SKM-1 treated with dmso at 0.1 percent for 144 hours (cell line): ENCODE measurements around the gene CFAP74.
"Not testable (repeated sequence)": the region's sequence is repeated elsewhere in the genome, so short reads cannot be mapped to it uniquely, and the experiment has no call there.

ENCODE experiments used
- DNase-seq: peaks from one replicate; lab custom pipeline; 2025; ENCODE audit not compliant: unreplicated experiment; lab: John Stamatoyannopoulos, UW

Gene CFAP74

GRCh38 chr1:1899967-1900327 is 103.6 kb downstream of the CFAP74 start:
- DNase-seq = no peak

GRCh38 chr1:1899266-1899966 is 104.2 kb downstream of the CFAP74 start:
- DNase-seq = no peak

GRCh38 chr1:1898246-1898933 is 105.2 kb downstream of the CFAP74 start:
- no peak for DNase-seq

GRCh38 chr1:1895456-1896336 is 107.9 kb downstream of the CFAP74 start:
- DNase-seq = no peak

GRCh38 chr1:1895060-1895418 is 108.5 kb downstream of the CFAP74 start:
- no peak for DNase-seq

GRCh38 chr1:1894354-1895059 is 109.1 kb downstream of the CFAP74 start:
- no peak for DNase-seq

- DNase-seq = no peak
Observed at GRCh38 chr1:1893997-1894353, 109.6 kb downstream of the CFAP74 start.

- DNase-seq = no peak
Observed at GRCh38 chr1:1893291-1893985, 110.1 kb downstream of the CFAP74 start.

GRCh38 chr1:1892763-1893120 is 110.8 kb downstream of the CFAP74 start:
- no peak for DNase-seq

- no peak for DNase-seq
Observed at GRCh38 chr1:1892079-1892762, 111.4 kb downstream of the CFAP74 start.

- DNase-seq = peak; percentile 28
Observed at GRCh38 chr1:1891349-1892078, 112.1 kb downstream of the CFAP74 start.

GRCh38 chr1:1890506-1891348 is 112.9 kb downstream of the CFAP74 start, which contains the start of gene GNB1:
GNB1 (minus strand) TSS chr1:1891087; CDS start chr1:1825453, 65,634 bp downstream.
- DNase-seq = peak; percentile 77

- DNase-seq = peak; percentile 79
Observed at GRCh38 chr1:1889847-1890505, 113.6 kb downstream of the CFAP74 start.

GRCh38 chr1:1889090-1889750 is 114.4 kb downstream of the CFAP74 start:
- no peak for DNase-seq

- DNase-seq = not testable (repeated sequence)
Observed at GRCh38 chr1:1883890-1884289, 119.7 kb downstream of the CFAP74 start.

GRCh38 chr1:1883092-1883873 is 120.3 kb downstream of the CFAP74 start:
- DNase-seq = no peak

GRCh38 chr1:1881727-1882126 is 121.9 kb downstream of the CFAP74 start:
- DNase-seq = no peak
